Pancreas (tissue), 10 donors: Measurements from ENCODE around the gene CATSPERD. TPM values are rescaled to one million over a fixed set of nuclear protein-coding genes. Genes with fewer than 3 reads are reported as not detected.

Experiments
- ATAC-seq, 4 donors: fragments of 200-7000 bp; cut with Tn5 transposase; one replicate each; pipeline versions ENCODE4 v1.8.0 to v1.9.1; 2020; ENCODE audit warnings: mild to moderate bottlenecking in 4 of 4, moderate library complexity in 4 of 4
- DNase-seq, 6 donors: peaks; one replicate each; pipeline ENCODE4 v3.0.0-alpha.2; 2020
- FAIRE-seq: peaks from 2 replicates; lab custom pipeline; 2012; peaks lifted over from hg19 to GRCh38; lab: Jason Lieb, UNC
- H3K27ac ChIP-seq, 4 donors: fragments of 200-600 bp; sonication (generic); 1 replicate in 3 of 4; 2 replicates in 1 of 4; pipeline versions ENCODE4 v1.5.0 to v1.8.0; 2020
- H3K27me3 ChIP-seq, 4 donors: fragments of 200-600 bp; one replicate each; pipeline ENCODE4 v1.8.0; 2021
- H3K36me3 ChIP-seq, 3 donors: fragments of 200-600 bp; sonication (generic) in 1 of 3; one replicate each; pipeline versions ENCODE4 v1.5.0 to v1.8.0; 2020 to 2021
- H3K4me1 ChIP-seq, 3 donors: fragments of 200-600 bp; one replicate each; pipeline ENCODE4 v1.8.0; 2021
- H3K4me3 ChIP-seq, 4 donors: fragments of 200-600 bp; sonication (generic) in 2 of 4; one replicate each; pipeline versions ENCODE4 v1.5.0 to v1.8.0; 2020 to 2021
- H3K9me3 ChIP-seq, 4 donors: fragments of 200-600 bp; one replicate each; pipeline ENCODE4 v1.8.0; 2021
- WGBS, 2 donors: extraction: QIAGEN DNeasy Blood & Tissue Kit; methylation state at CpG; one replicate each; pipeline ENCODE4 v1.1.7; 2013; 5-methylcytosine and 5-hydroxymethylcytosine counted together
- intact Hi-C, 3 donors: fragments of 100-400 bp; cut with DNase I; formaldehyde crosslinking; loops; one replicate each; pipeline versions ENCODE4 v1.11.1 to v1.14.2; 2022
- polyA plus RNA-seq, 2 donors: library from polyadenylated mRNA; stranded (reverse); fragments of 200-250 nt; gene quantifications; one replicate each; pipeline ENCODE4 v1.2.3, GENCODE V29; 2013
- total RNA-seq, 6 donors: library from RNA; stranded (reverse); fragmentation: NEBNext Ultra II Directional in 4 of 6; extraction: Animal tissue kit (Norgen Biotek cat#: 25700) in 4 of 6; gene quantifications; one replicate each; pipeline versions ENCODE4 v1.2.1 to v1.2.4, GENCODE V29; 2021 to 2023
- TF ChIP-seq, protein P1 (sequence below), 4 donors: fragments of 200-600 bp; sonication (generic) in 3 of 4; IDR thresholded peaks; one replicate each; pipeline versions ENCODE4 v1.5.0 to v1.8.0; 2021; ENCODE audit warnings: antibody characterized with exemption in 4 of 4
- donor health status: healthy with polysubstance abuse.
- donor health status: DM: no; HTN: no; CAD: no; lungs with moderate emphysema.
- donor health status: DM: no; HTN: no; CAD: no.
- donor health status: control.
- donor health status: control.
- donor health status: Bipolar disorder and iron deficiency.
- donor health status: DM: yes; HTN: yes; CAD: no.
- donor health status: DM: no; HTN: no; CAD: no.
- donor health status: DM: no; HTN: no; CAD: no.
- donor health status: DM: yes; HTN: yes; CAD: no.

CATSPERD gene
- total and polyA plus RNA-seq, 8 donors: not detected

DNA sequence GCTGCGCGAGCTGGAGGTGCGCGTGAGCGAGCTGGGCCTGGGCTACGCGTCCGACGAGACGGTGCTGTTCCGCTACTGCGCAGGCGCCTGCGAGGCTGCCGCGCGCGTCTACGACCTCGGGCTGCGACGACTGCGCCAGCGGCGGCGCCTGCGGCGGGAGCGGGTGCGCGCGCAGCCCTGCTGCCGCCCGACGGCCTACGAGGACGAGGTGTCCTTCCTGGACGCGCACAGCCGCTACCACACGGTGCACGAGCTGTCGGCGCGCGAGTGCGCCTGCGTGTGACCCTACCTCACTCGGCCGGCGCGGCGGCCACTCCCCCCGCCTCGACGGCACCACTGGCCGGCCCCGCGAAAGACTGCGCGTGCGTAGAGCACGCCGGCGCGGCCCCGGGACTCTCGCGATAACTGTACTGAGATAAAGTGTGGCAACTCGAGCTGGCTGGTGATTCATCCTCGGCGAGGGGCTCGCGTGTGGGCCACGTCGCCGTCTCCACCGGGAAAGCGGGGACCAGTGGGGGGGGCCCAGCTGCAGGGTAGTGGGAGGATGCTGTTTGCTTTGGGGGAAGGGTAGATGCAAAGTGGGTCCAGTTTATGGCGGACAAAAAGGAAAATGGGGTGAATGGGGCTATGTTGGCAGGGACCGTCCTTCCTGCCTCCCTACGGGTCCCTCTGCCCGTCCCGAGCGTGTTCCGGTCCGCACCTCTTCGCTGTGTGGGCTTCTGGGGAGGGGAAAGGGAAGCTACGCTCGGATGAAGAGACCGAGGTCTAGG lies 107.6 kb downstream of the CATSPERD start:
- peak; percentile 86 to 94 (median 90) for DNase-seq
- Histone ChIP-seq H3K27ac (peak overlapping the region; percentile 32 to 76 (median 38)), H3K27me3 (no peaks in the 10 kb centered on the region), H3K9me3 (no peaks in the 10 kb centered on the region), H3K4me1 (peaks cover 0 to 12% (median 0%) of the 10 kb centered on the region in 3 donors), H3K36me3 (no peaks in the 10 kb centered on the region), H3K4me3 (peak overlapping the region in 3 of 4 donors; percentile 26 to 41 (median 29))
- intact Hi-C loops: no loop called here
- FAIRE-seq: no peak
- 24 to 28% methylated on average over 43 to 91 of the region's 91 CpGs for WGBS, 2 donors
- TF ChIP-seq, protein P1, sequence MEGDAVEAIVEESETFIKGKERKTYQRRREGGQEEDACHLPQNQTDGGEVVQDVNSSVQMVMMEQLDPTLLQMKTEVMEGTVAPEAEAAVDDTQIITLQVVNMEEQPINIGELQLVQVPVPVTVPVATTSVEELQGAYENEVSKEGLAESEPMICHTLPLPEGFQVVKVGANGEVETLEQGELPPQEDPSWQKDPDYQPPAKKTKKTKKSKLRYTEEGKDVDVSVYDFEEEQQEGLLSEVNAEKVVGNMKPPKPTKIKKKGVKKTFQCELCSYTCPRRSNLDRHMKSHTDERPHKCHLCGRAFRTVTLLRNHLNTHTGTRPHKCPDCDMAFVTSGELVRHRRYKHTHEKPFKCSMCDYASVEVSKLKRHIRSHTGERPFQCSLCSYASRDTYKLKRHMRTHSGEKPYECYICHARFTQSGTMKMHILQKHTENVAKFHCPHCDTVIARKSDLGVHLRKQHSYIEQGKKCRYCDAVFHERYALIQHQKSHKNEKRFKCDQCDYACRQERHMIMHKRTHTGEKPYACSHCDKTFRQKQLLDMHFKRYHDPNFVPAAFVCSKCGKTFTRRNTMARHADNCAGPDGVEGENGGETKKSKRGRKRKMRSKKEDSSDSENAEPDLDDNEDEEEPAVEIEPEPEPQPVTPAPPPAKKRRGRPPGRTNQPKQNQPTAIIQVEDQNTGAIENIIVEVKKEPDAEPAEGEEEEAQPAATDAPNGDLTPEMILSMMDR (IDR thresholded peaks at IDR 0.05): no peak
- peak; percentile 74 to 82 (median 82) for ATAC-seq

Other genes with a start within 250 kb of the CATSPERD start
- gene TINCR, start 152.7 kb upstream of the CATSPERD start, total RNA-seq: under 1 TPM in 5 of 6 donors, not detected in 1; 0.09 to 0.22 (median 0.19) TPM
- gene TINCR, start 152.7 kb upstream of the CATSPERD start, polyA plus RNA-seq: under 1 TPM; 0.27 to 0.85 TPM
- 10 to 100 TPM; 35.0 to 68.3 (median 41.5) TPM for gene SAFB2, start 97.9 kb upstream of the CATSPERD start, total RNA-seq
- gene SAFB2, start 97.9 kb upstream of the CATSPERD start, polyA plus RNA-seq: 100 to 1,000 TPM; 108 to 112 TPM
- gene SAFB, start 97.6 kb upstream of the CATSPERD start, total RNA-seq: 10 to 100 TPM; 28.9 to 52.8 (median 41.1) TPM
- 10 to 100 TPM; 63.5 to 84.3 TPM for gene SAFB, start 97.6 kb upstream of the CATSPERD start, polyA plus RNA-seq
- 10 to 100 TPM; 14.0 to 25.9 (median 23.5) TPM for gene MICOS13, start 40.1 kb upstream of the CATSPERD start, total RNA-seq
- gene MICOS13, start 40.1 kb upstream of the CATSPERD start, polyA plus RNA-seq: 10 to 100 TPM; 59.3 to 77.5 TPM
- 1 to 10 TPM; 2.1 to 5.5 (median 3.5) TPM for gene HSD11B1L, start 39.6 kb upstream of the CATSPERD start, total RNA-seq
- gene HSD11B1L, start 39.6 kb upstream of the CATSPERD start, polyA plus RNA-seq: 10 to 100 TPM; 12.9 to 16.9 TPM
- 100 to 1,000 TPM; 524 to 926 (median 654) TPM for gene RPL36, start 30.3 kb upstream of the CATSPERD start, total RNA-seq
- 1,000 to 10,000 TPM in 1 of 2 donors, 100 to 1,000 TPM in 1; 951 to 1,510 TPM for gene RPL36, start 30.3 kb upstream of the CATSPERD start, polyA plus RNA-seq
- 10 to 100 TPM; 23.3 to 56.7 (median 33.1) TPM for gene LONP1, start 491 bp upstream of the CATSPERD start, total RNA-seq
- 10 to 100 TPM; 42.5 to 63.9 TPM for gene LONP1, start 491 bp upstream of the CATSPERD start, polyA plus RNA-seq
- gene PRR22, start 64.1 kb downstream of the CATSPERD start, total RNA-seq: 1 to 10 TPM in 5 of 6 donors, under 1 TPM in 1; 0.61 to 3.1 (median 1.5) TPM
- gene PRR22, start 64.1 kb downstream of the CATSPERD start, polyA plus RNA-seq: 10 to 100 TPM; 18.7 to 25.9 TPM
- 10 to 100 TPM; 14.8 to 29.2 (median 20.2) TPM for gene DUS3L, start 70.5 kb downstream of the CATSPERD start, total RNA-seq
- gene DUS3L, start 70.5 kb downstream of the CATSPERD start, polyA plus RNA-seq: 10 to 100 TPM; 61.2 to 66.6 TPM
- gene NRTN, start 84.4 kb downstream of the CATSPERD start, total RNA-seq: 10 to 100 TPM in 4 of 6 donors, 1 to 10 TPM in 2; 5.0 to 15.2 (median 11.5) TPM
- 1 to 10 TPM; 5.0 to 8.5 TPM for gene NRTN, start 84.4 kb downstream of the CATSPERD start, polyA plus RNA-seq
- gene FUT6, start 119.1 kb downstream of the CATSPERD start, total RNA-seq: 1 to 10 TPM; 1.9 to 8.7 (median 2.8) TPM
- gene FUT6, start 119.1 kb downstream of the CATSPERD start, polyA plus RNA-seq: 1 to 10 TPM; 2.9 to 4.0 TPM
- gene FUT3, start 130.8 kb downstream of the CATSPERD start, total RNA-seq: 10 to 100 TPM in 2 of 6 donors, 1 to 10 TPM in 4; 3.3 to 13.9 (median 5.7) TPM
- 10 to 100 TPM in 1 of 2 donors, 1 to 10 TPM in 1; 9.7 to 12.0 TPM for gene FUT3, start 130.8 kb downstream of the CATSPERD start, polyA plus RNA-seq
- not detected for gene FUT5, start 149.9 kb downstream of the CATSPERD start, total RNA-seq
- gene FUT5, start 149.9 kb downstream of the CATSPERD start, polyA plus RNA-seq: not detected
- 100 to 1,000 TPM in 1 of 6 donors, 10 to 100 TPM in 5; 58.0 to 104 (median 82.0) TPM for gene NDUFA11, start 183.2 kb downstream of the CATSPERD start, total RNA-seq
- gene NDUFA11, start 183.2 kb downstream of the CATSPERD start, polyA plus RNA-seq: 100 to 1,000 TPM; 161 to 209 TPM
- gene VMAC, start 184.2 kb downstream of the CATSPERD start, total RNA-seq: 1 to 10 TPM; 2.9 to 5.6 (median 4.6) TPM
- 10 to 100 TPM in 1 of 2 donors, 1 to 10 TPM in 1; 4.0 to 10.1 TPM for gene VMAC, start 184.2 kb downstream of the CATSPERD start, polyA plus RNA-seq
- 10 to 100 TPM; 10.5 to 23.2 (median 14.0) TPM for gene CAPS, start 193.6 kb downstream of the CATSPERD start, total RNA-seq
- 10 to 100 TPM; 62.9 to 77.2 TPM for gene CAPS, start 193.6 kb downstream of the CATSPERD start, polyA plus RNA-seq